ENCODE measurements around the gene KLC4.

DNA sequence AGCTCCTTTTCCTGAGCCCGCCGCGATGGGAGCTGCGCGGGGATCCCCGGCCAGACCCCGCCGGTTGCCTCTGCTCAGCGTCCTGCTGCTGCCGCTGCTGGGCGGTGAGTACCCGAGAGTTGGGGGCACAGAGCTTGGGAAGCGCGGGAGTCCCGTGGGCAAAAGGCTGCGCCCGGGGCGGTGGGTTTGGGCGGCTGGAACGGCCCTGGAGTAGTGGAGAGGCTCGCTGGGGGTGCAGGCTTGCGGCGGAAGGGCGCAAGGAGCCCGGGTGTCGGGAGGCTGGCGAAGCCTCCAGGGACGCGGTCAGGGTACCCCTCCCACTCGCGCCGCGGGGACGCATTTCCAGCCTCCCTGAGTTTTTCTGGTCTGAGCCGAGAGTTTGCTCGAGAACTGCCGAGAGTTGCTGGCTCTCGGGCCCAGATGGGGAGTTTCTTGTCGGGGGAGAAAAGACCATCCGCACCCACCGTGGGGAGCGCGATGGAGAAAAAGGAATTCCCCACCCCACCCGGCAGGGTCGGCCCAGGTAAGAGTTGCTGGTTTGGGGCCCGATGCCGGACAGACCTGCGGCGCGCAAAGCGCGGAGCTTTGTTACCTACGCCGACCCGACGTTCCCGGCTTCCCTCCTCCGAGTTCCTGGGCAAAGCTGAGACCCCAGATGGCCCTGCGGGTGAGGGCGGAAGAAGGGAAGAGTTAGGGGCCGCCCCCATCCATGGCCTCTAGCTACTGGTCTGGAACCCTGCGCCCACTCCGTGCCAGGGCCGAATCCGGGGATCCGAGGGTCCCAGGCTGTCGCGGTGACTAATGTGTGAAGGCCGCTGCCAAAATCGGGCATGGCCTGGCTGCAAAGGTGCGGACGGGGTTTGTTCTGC, 17.3 kb downstream of the KLC4 start:
- no peak for TF ChIP-seq EZH2 (IDR thresholded peaks at IDR 0.05)
- TF ChIP-seq, protein P1, sequence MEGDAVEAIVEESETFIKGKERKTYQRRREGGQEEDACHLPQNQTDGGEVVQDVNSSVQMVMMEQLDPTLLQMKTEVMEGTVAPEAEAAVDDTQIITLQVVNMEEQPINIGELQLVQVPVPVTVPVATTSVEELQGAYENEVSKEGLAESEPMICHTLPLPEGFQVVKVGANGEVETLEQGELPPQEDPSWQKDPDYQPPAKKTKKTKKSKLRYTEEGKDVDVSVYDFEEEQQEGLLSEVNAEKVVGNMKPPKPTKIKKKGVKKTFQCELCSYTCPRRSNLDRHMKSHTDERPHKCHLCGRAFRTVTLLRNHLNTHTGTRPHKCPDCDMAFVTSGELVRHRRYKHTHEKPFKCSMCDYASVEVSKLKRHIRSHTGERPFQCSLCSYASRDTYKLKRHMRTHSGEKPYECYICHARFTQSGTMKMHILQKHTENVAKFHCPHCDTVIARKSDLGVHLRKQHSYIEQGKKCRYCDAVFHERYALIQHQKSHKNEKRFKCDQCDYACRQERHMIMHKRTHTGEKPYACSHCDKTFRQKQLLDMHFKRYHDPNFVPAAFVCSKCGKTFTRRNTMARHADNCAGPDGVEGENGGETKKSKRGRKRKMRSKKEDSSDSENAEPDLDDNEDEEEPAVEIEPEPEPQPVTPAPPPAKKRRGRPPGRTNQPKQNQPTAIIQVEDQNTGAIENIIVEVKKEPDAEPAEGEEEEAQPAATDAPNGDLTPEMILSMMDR (IDR thresholded peaks at IDR 0.05): no peak

All from neural progenitor cell (in vitro differentiated cells).